Activated CD4-positive, alpha-beta T cell treated with anti-CD3 and anti-CD28 coated beads, Interleukin-2, amount 50 U/mL, for 1 hour (primary cell): ENCODE measurements around the gene APBB2.
"Not testable (repeated sequence)": the region's sequence is repeated elsewhere in the genome, so short reads cannot be mapped to it uniquely, and the experiment has no call there.

Source experiments
- DNase-seq: peaks from one replicate; pipeline ENCODE4 v3.0.0-alpha.2; 2020

Gene APBB2

GRCh38 chr4:41095192-41095872 is 119.0 kb downstream of the APBB2 start:
- DNase-seq: no peak

DNA sequence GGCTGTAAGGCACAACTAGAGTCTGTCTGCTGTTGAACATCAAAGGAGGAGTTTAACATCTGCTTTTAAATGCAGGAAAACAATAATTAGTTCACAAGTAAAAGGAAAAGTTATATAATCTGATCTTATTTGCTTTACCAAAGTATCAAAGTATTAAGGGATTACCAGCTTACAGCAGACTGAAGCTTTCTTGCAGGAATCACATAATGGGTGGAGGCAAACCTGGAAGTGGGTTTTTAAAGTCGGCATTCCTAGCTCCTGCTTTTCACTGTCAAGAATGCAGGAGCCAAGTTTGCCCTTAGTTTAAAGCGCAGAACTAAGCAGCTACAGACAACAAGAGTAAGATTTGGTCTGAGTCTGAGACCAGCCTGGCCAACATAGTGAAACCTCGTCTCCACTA is 122.2 kb downstream of the APBB2 start:
- DNase-seq: no peak

GRCh38 chr4:41081847-41082246 is 132.5 kb downstream of the APBB2 start:
- no peak for DNase-seq

- DNase-seq: no peak
These were observed 133.4 kb downstream of the APBB2 start for GRCh38 chr4:41080976-41081375.

GRCh38 chr4:41079881-41080560 is 134.3 kb downstream of the APBB2 start:
- no peak for DNase-seq

- DNase-seq: no peak
These were observed 136.7 kb downstream of the APBB2 start for GRCh38 chr4:41077628-41078027.

GRCh38 chr4:41076481-41076880 is 137.9 kb downstream of the APBB2 start:
- no peak for DNase-seq

- no peak for DNase-seq
These were observed 140.1 kb downstream of the APBB2 start for GRCh38 chr4:41074215-41074614.

DNA sequence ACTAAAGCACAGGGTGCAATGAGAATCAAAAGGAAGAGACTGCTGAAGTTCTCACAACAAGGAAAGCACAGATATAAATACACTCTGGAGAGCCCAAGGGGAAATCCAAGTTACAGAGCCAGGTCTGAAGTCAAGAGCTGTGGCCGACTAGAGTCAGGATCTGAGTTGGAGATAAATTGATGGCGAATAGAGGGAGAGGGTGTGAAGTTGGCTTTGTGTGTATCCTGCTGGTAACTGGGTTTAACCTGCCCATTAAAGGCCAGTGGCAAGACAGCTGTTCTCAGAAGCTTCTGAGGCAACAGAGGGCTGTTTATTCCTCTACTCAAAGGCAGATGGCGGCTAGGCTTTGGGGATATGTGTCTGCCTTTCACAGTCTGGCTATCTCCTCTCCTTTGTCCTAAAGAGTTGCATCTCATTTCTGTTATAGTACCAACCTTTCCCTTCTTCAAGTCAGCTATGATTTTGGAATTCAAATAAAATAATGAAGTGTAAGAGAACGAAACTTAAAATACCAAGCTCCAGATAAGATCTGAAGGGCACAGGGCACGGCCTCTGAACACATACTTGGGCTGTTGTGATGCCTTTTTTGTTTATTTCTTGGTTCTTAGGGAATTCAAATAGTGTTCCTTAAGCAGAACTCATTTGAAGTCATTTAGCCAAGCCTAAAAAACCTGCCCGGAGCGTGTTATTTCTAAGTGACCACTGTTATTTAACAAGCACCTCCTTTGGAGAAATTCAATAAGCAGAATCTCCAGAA is 142.1 kb downstream of the APBB2 start:
- DNase-seq: no peak

- DNase-seq: no peak
These were observed 143.6 kb downstream of the APBB2 start for GRCh38 chr4:41070516-41071281.

DNA sequence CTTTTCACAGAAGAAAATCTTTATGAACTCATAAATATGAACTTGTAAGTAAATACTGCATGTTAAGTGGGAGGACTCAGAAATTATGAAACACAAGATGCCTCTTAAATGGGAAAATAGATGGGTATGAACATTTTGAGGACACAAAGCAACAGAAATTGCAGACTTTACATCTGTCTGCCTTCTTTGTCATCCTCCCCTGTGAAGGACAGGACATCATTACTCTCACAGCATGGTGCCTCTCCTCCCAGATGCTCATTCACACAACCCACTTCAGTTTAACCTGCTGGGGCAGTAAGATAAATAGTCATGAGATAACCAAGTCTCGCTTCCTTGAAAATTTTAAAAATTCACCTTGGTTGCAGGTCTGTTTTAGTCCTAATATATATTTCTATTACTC is 144.5 kb downstream of the APBB2 start:
- DNase-seq: no peak

GRCh38 chr4:41069257-41069656 is 145.1 kb downstream of the APBB2 start:
- DNase-seq: no peak

DNA sequence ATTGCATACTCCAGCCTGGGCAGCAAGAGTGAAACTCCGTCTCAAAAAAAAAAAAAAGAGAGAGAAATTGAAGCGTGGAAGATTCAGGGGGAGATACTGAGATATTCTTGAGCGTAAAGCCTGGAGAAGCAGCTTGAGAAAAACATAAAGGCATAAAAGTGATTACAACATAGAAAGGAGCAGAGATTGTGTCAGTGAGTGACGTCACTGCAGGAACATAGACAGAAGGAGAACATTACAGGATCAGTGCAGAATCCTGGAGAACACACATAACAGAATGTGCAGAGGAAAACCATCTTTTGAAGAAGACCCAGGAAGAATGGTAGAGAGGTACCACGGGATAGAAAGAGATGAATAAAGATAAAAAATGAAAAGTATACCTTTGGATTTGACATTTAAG is 147.0 kb downstream of the APBB2 start:
- DNase-seq: no peak

GRCh38 chr4:41066049-41066448 is 148.3 kb downstream of the APBB2 start:
- no peak for DNase-seq

DNA sequence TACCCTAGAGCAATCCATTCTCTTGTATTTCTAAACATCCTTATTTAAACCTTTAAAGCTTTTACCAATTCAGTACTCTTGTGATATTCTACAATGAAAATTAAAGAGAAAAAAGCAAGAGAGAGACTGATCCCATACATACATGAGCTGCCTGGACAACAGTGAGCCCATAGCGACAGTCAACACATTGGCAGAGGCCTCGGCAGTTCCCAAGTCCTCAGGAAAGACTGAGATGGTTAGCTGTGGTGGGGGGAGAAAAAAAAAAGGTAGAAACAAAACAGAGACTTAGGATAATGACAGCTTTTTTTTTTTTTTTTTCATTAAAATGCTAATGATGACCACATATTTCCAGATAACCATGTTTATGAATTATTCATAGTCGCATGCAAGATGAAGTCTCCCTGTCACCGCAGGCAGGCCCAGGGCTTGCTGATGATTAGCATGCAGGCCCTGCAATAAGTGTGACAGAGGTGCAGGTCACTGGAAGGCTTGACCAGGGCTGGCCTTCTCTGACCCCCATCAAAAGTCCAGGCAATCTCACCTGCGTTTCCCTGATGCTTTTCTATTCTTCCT is 148.8 kb downstream of the APBB2 start:
- no peak for DNase-seq

- no peak for DNase-seq
These were observed 149.4 kb downstream of the APBB2 start for GRCh38 chr4:41064953-41065352.

DNA sequence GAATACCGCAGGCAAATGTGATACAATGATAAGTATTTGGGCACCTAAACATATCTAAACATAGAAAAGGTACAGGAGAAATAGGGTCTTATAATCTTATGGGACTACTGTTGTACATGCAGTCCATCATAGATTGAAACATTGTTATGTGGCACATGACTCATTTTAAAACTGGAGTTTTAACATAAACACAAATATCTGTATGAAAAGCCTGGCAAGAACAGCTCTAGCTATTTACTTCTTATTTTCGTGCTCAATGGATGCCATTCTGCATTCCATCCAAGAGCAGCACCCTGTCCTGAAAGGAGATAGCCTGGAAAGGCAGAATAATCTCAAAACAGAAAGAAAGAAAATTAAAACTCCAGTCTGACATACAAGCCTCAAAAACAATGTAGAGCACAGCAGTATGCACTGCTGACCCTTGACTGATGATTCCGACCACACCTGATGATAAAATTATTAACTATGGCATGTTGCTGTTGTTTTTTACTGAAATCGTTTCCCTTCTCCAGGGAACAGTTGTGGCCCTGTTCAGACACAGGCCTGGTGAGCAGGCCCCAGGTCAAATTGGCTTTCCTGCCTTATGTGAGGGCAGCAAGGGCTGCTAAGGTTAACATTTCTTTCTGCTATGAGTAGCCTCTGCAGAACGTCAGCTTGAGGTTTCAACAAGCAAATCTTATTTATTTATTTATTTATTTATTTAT is 152.7 kb downstream of the APBB2 start:
- DNase-seq: no peak

DNA sequence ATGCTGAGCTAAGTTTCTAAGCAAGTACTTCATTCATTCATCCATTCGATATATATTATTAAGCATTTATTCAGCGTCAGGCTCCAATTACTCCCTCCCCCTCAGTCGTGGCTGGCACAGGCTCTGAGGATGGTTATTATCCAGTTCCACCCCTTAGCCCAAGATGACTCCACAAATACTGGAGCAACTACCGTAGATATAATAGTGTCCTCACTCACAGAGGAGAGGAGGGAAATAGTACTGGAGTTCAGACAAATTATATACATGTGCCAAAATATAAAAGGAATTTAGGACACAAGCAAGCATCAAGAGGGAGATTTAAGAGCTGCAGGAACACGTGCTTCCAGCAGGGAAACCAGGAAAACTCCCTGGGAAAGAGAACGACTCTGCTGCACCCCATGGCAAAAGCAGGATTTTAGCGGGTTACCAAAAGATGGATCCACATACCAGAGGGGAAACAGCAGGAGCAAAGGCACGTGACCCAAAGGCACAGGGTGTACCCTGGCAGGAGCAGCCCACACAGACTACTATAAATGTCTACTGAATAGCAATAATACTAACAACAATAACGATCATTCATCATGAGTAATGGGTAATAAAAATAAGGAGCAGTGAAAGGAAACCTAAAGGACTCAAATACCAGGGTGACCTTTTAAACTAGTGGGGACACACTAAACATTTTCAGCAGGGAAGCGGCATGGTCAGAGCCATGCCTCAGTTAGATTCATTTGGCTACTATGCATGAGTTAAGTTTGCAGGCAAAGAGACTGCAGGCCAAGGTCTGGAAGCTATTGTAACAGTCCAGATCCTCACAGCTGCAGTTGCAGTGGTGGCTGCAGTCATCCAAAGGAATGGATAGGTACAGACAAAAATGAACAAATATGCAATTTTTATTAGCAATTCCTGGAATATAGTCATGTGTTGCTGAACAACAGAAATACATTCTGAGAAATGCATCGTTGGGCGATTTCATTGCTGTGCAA is 153.7 kb downstream of the APBB2 start:
- no peak for DNase-seq

DNA sequence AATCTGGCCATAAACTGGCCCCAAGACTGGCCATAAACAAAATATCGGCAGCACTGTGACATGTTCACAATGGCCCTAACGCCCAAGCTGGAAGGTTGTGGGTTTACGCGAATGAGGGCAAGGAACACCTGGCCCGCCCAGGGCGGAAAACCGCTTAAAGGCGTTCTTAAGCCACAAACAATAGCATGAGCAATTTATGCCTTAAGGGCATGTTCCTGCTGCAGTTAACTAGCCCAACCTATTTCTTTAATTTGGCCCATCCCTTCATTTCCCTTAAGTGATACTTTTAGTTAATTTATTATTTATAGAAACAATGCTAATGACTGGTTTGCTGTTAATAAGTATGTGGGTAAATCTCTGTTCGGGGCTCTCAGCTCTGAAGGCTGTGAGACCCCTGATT is 154.9 kb downstream of the APBB2 start:
- not testable (repeated sequence) for DNase-seq

DNA sequence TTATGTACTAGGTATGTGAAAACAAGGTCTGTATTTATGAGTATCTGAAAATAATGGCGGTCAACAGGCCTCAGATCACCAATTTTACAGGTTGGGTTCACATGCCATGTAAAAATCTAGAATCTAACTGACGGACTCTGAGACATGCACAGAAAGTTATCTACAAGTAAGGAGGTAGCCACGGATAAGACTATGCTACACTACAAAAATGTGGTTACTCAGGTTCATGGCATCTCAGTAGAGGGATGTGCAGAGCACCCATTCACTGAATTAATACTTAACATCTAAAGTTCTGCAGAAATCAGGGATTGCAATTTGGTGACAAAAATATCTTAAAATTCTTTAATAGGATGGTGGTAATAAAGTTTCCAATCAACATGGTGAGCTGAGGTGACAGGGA is 155.9 kb downstream of the APBB2 start:
- DNase-seq: no peak

GRCh38 chr4:41057467-41057866 is 156.9 kb downstream of the APBB2 start:
- DNase-seq: no peak
